HepG2 (cell line): ENCODE measurements around the gene RPRD2. TPM values are rescaled to one million over a fixed set of nuclear protein-coding genes. Genes with fewer than 3 reads are reported as not detected.

Source experiments
- FOXO1 ChIP-seq: sonication (generic); formaldehyde crosslinking; IDR thresholded peaks from 2 replicates; pipeline ENCODE4 v1.4.0; 2020; ENCODE audit warnings: missing genetic modification reagents
- MXI1 ChIP-seq: IDR thresholded peaks from 3 replicates; pipeline ENCODE4 v1.6.1; 2012; ENCODE audit warnings: low read depth, low read length, inconsistent platforms, borderline replicate concordance
- PHF5A ChIP-seq: IDR thresholded peaks from one replicate; pipeline ENCODE4 v1.6.1; 2018; ENCODE audit warnings: low read depth, missing genetic modification reagents; ENCODE audit not compliant: unreplicated experiment
- POGK ChIP-seq: sonication (generic); formaldehyde crosslinking; conservative IDR thresholded peaks from 2 replicates; pipeline ENCODE4 v1.8.0; 2022; ENCODE audit warnings: mild to moderate bottlenecking, moderate library complexity, missing genetic modification reagents
- SP5 ChIP-seq: IDR thresholded peaks from 2 replicates; pipeline ENCODE4 v1.6.1; 2016; ENCODE audit warnings: low read depth, borderline replicate concordance
- TBX3 ChIP-seq: fragments of 450-650 bp; IDR thresholded peaks from 2 replicates; pipeline ENCODE4 v1.6.1; 2017; ENCODE audit warnings: antibody characterized with exemption, mild to moderate bottlenecking, inconsistent platforms, borderline replicate concordance
- THRA ChIP-seq: sonication (generic); formaldehyde crosslinking; IDR thresholded peaks from 2 replicates; pipeline ENCODE4 v1.4.0; 2020; ENCODE audit warnings: missing genetic modification reagents, borderline replicate concordance
- TOPORS ChIP-seq: sonication (generic); formaldehyde crosslinking; IDR thresholded peaks from 2 replicates; pipeline ENCODE4 v1.8.0; 2023; ENCODE audit warnings: mild to moderate bottlenecking, missing genetic modification reagents
- YEATS4 ChIP-seq: sonication (generic); formaldehyde crosslinking; IDR thresholded peaks from 2 replicates; pipeline ENCODE4 v1.4.0; 2020; ENCODE audit warnings: missing genetic modification reagents, borderline replicate concordance
- ZBTB3 ChIP-seq: sonication (generic); formaldehyde crosslinking; IDR thresholded peaks from 2 replicates; pipeline ENCODE4 v1.4.0; 2020; ENCODE audit warnings: low read depth, mild to moderate bottlenecking, moderate library complexity, missing genetic modification reagents, borderline replicate concordance
- ZNF451 ChIP-seq: sonication (generic); formaldehyde crosslinking; IDR thresholded peaks from 2 replicates; pipeline ENCODE4 v1.5.0; 2020; ENCODE audit warnings: mild to moderate bottlenecking, missing genetic modification reagents
- ZNF549 ChIP-seq: sonication (generic); formaldehyde crosslinking; IDR thresholded peaks from 2 replicates; pipeline ENCODE4 v1.5.0; 2020; ENCODE audit warnings: missing genetic modification reagents
- ZNF644 ChIP-seq: IDR thresholded peaks from 2 replicates; pipeline ENCODE4 v1.6.1; 2016; ENCODE audit warnings: low read depth
- ZNF709 ChIP-seq: sonication (generic); formaldehyde crosslinking; IDR thresholded peaks from 2 replicates; pipeline ENCODE4 v1.5.0; 2020; ENCODE audit warnings: mild to moderate bottlenecking, missing genetic modification reagents
- ZNF768 ChIP-seq: sonication (generic); formaldehyde crosslinking; IDR thresholded peaks from 2 replicates; pipeline ENCODE4 v1.4.0; 2020; ENCODE audit warnings: missing genetic modification reagents
- ZNF841 ChIP-seq: sonication (generic); formaldehyde crosslinking; IDR thresholded peaks from 2 replicates; pipeline ENCODE4 v1.8.1; 2023; ENCODE audit warnings: missing genetic modification reagents, borderline replicate concordance
- ZSCAN31 ChIP-seq: sonication (generic); formaldehyde crosslinking; IDR thresholded peaks from 2 replicates; pipeline ENCODE4 v1.5.0; 2020; ENCODE audit warnings: low read depth, mild to moderate bottlenecking, missing genetic modification reagents
- polyA plus RNA-seq, 8 experiments: library from polyadenylated mRNA; depleted of rRNA in 3 of 8; stranded (reverse) in 7 of 8; unstranded in 1 of 8; fragments of >200 nt; fragmentation: Illumina TruSeq in 4 of 8; extraction: Trizol in 4 of 8; gene quantifications; 2 replicates each; pipeline versions ENCODE4 v1.2.1 to v1.2.3, GENCODE V29; 2011 to 2016; ENCODE audit warnings: low read depth in 4 of 8, missing spikeins in 1 of 8, mixed read lengths in 1 of 8; ENCODE audit not compliant: insufficient read depth in 1 of 8
- total RNA-seq, 5 experiments: library from RNA; depleted of rRNA; stranded (reverse); fragments of >200 nt; fragmentation: Illumina TruSeq; extraction: Trizol; gene quantifications; 2 replicates each; pipeline ENCODE4 v1.2.3, GENCODE V29; 2016; ENCODE audit warnings: low read depth in 1 of 5
- TF ChIP-seq, protein P1 (sequence below): sonication (generic); formaldehyde crosslinking; IDR thresholded peaks from 2 replicates; pipeline ENCODE4 v1.4.0; 2020; ENCODE audit warnings: missing genetic modification reagents
- TF ChIP-seq, protein P2 (sequence below): sonication (generic); formaldehyde crosslinking; IDR thresholded peaks from 2 replicates; pipeline ENCODE4 v1.5.1; 2020; ENCODE audit warnings: mild to moderate bottlenecking, missing genetic modification reagents
- TF ChIP-seq, protein P3 (sequence below): fragments of 450-650 bp; IDR thresholded peaks from 2 replicates; pipeline ENCODE4 v1.6.1; 2017; ENCODE audit warnings: mild to moderate bottlenecking

RPRD2 gene
- total and polyA plus RNA-seq, 2 of the 13 experiments (the other 11 are each of a cell fraction or from before 2014, with no cell fraction given), result 8.0 to 8.9 TPM

DNA sequence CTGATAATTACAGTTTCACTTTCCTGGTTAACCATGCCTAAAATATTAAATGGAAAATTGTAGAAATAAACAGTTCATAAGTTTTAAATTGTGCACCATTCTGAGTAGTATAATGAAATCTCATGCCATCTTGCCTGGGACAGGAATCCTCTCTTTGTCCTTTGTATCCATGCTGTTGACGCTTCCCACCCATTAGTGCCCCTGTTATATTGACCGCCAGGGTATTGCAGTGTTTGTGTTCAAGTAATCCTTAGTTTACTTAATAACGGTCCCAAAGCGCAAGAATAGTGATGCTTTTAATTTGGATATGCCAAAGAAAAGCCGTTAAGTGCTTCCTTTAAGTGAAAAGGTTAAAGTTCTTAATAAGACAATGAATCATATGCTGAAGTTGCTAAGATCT lies 41.7 kb downstream of the RPRD2 start (continued):
- TF ChIP-seq, protein P1, sequence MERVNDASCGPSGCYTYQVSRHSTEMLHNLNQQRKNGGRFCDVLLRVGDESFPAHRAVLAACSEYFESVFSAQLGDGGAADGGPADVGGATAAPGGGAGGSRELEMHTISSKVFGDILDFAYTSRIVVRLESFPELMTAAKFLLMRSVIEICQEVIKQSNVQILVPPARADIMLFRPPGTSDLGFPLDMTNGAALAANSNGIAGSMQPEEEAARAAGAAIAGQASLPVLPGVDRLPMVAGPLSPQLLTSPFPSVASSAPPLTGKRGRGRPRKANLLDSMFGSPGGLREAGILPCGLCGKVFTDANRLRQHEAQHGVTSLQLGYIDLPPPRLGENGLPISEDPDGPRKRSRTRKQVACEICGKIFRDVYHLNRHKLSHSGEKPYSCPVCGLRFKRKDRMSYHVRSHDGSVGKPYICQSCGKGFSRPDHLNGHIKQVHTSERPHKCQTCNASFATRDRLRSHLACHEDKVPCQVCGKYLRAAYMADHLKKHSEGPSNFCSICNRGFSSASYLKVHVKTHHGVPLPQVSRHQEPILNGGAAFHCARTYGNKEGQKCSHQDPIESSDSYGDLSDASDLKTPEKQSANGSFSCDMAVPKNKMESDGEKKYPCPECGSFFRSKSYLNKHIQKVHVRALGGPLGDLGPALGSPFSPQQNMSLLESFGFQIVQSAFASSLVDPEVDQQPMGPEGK (CRISPR knock-in tag), result no peak
- TF ChIP-seq THRA (no peak), ZBTB3 (CRISPR knock-in tag) (no peak), POGK (no peak), MXI1 (no peak), ZNF451 (no peak), ZNF768 (CRISPR knock-in tag) (no peak), ZSCAN31 (CRISPR knock-in tag) (no peak), ZNF549 (no peak), ZNF841 (CRISPR knock-in tag) (no peak), ZNF644 (CRISPR knock-in tag) (no peak), PHF5A (CRISPR knock-in tag) (no peak), ZNF709 (CRISPR knock-in tag) (no peak), SP5 (CRISPR knock-in tag) (no peak), TOPORS (no peak), TBX3 (no peak), FOXO1 (no peak), YEATS4 (no peak)
- TF ChIP-seq, protein P2, sequence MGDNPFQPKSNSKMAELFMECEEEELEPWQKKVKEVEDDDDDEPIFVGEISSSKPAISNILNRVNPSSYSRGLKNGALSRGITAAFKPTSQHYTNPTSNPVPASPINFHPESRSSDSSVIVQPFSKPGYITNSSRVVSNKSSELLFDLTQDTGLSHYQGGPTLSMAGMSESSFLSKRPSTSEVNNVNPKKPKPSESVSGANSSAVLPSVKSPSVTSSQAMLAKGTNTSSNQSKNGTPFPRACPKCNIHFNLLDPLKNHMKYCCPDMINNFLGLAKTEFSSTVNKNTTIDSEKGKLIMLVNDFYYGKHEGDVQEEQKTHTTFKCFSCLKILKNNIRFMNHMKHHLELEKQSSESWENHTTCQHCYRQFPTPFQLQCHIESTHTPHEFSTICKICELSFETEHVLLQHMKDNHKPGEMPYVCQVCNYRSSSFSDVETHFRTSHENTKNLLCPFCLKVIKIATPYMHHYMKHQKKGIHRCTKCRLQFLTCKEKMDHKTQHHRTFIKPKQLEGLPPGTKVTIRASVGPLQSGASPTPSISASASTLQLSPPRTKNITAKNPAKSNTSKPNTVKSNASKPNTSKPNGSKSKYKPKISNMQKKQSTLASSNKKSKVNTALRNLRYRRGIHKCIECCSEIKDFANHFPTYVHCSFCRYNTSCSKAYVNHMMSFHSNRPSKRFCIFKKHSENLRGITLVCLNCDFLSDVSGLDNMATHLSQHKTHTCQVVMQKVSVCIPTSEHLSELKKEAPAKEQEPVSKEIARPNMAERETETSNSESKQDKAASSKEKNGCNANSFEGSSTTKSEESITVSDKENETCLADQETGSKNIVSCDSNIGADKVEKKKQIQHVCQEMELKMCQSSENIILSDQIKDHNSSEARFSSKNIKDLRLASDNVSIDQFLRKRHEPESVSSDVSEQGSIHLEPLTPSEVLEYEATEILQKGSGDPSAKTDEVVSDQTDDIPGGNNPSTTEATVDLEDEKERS, result no peak
- TF ChIP-seq, protein P3, sequence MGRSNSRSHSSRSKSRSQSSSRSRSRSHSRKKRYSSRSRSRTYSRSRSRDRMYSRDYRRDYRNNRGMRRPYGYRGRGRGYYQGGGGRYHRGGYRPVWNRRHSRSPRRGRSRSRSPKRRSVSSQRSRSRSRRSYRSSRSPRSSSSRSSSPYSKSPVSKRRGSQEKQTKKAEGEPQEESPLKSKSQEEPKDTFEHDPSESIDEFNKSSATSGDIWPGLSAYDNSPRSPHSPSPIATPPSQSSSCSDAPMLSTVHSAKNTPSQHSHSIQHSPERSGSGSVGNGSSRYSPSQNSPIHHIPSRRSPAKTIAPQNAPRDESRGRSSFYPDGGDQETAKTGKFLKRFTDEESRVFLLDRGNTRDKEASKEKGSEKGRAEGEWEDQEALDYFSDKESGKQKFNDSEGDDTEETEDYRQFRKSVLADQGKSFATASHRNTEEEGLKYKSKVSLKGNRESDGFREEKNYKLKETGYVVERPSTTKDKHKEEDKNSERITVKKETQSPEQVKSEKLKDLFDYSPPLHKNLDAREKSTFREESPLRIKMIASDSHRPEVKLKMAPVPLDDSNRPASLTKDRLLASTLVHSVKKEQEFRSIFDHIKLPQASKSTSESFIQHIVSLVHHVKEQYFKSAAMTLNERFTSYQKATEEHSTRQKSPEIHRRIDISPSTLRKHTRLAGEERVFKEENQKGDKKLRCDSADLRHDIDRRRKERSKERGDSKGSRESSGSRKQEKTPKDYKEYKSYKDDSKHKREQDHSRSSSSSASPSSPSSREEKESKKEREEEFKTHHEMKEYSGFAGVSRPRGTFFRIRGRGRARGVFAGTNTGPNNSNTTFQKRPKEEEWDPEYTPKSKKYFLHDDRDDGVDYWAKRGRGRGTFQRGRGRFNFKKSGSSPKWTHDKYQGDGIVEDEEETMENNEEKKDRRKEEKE, result no peak
